Measurements from ENCODE around the gene CAP2. TPM values are rescaled to one million over a fixed set of nuclear protein-coding genes. Genes with fewer than 3 reads are reported as not detected.

Gene CAP2
- total and polyA plus RNA-seq, 9 of the 15 experiments (the other 6 are each of a cell fraction or from before 2014, with no cell fraction given), result not detected

- ATAC-seq (no peak), DNase-seq (ENCODE audit: extremely low read depth in 1 of 4, low spot score in 3 of 4) (no peak), FAIRE-seq (no peak)
- no peaks in the 10 kb centered on the region for H3K36me3 ChIP-seq (ENCODE audit: control insufficient read depth, insufficient read depth, low read length)
- H3K4me1 ChIP-seq (replicated peaks in 1 of 2; ENCODE audit: control insufficient read depth in 2 of 2, insufficient read depth in 2 of 2, low read length in 2 of 2), result no peaks in the 10 kb centered on the region
- no peak overlapping the region for H2AFZ ChIP-seq (ENCODE audit: low read depth, low read length)
- no peak overlapping the region for H3K4me3 ChIP-seq
- no peaks in the 10 kb centered on the region for H4K20me1 ChIP-seq (replicated peaks; ENCODE audit: control insufficient read depth, insufficient read depth, low read length)
- in situ Hi-C loops (cut with MboI) (no loop called here), intact Hi-C loops (cut with micrococcal nuclease) (no loop called here)
- no peak overlapping the region for H3K4me2 ChIP-seq (ENCODE audit: insufficient read depth, low read length)
- no peaks in the 10 kb centered on the region for H3K9me1 ChIP-seq (ENCODE audit: control insufficient read depth, insufficient read depth, low read length)
- no peak overlapping the region for H3K27ac ChIP-seq (ENCODE audit: extremely low read depth, low read depth, low read length)
- H3K9ac ChIP-seq (ENCODE audit: insufficient read depth in 1 of 2, low read depth in 2 of 2, low read length in 2 of 2), result no peak overlapping the region
- BruUV-seq (replicated peaks), result no TSS peak
- no peaks in the 10 kb centered on the region for H3K9me3 ChIP-seq (replicated peaks; ENCODE audit: control insufficient read depth, insufficient read depth, low read depth, low read length)
- H3K79me2 ChIP-seq (ENCODE audit: control insufficient read depth, insufficient read depth, low read length), result no peaks in the 10 kb centered on the region
- TF ChIP-seq SRSF7 (optimal IDR thresholded peaks at IDR 0.05; ENCODE audit: low read depth, low read length) (no peak), ZNF12 (CRISPR knock-in tag; IDR thresholded peaks at IDR 0.05) (no peak), FIP1L1 (IDR thresholded peaks at IDR 0.05; ENCODE audit: low read depth, low read length, poor library complexity, severe bottlenecking) (no peak), ZNF146 (CRISPR knock-in tag; IDR thresholded peaks at IDR 0.05; ENCODE audit: unreplicated experiment) (no peak)
- H3K27me3 ChIP-seq (ENCODE audit: control insufficient read depth in 2 of 2, insufficient read depth in 2 of 2, low read length in 2 of 2), result no peaks in the 10 kb centered on the region; a peak in 1 of 5 replicates
- ChIA-PET CTCF (ENCODE audit: low intra/inter-chr PET ratio) (no interaction called here), POLR2A (no interaction called here)
Observed at GRCh38 chr6:17358515-17358914, 34.9 kb upstream of the CAP2 start.

- no peak for ATAC-seq
- no TSS peak for BruUV-seq (replicated peaks)
- CTCF ChIA-PET (ENCODE audit: low intra/inter-chr PET ratio), result no interaction called here
- Histone ChIP-seq H3K4me2 (ENCODE audit: insufficient read depth, low read length) (no peak overlapping the region), H3K4me3 (no peak overlapping the region), H3K27ac (ENCODE audit: extremely low read depth, low read depth, low read length) (no peak overlapping the region), H3K36me3 (ENCODE audit: control insufficient read depth, insufficient read depth, low read length) (no peaks in the 10 kb centered on the region), H3K79me2 (ENCODE audit: control insufficient read depth, insufficient read depth, low read length) (no peaks in the 10 kb centered on the region), H3K9me3 (replicated peaks; ENCODE audit: control insufficient read depth, insufficient read depth, low read depth, low read length) (no peaks in the 10 kb centered on the region), H4K20me1 (replicated peaks; ENCODE audit: control insufficient read depth, insufficient read depth, low read length) (no peaks in the 10 kb centered on the region), H3K4me1 (replicated peaks in 1 of 2; ENCODE audit: control insufficient read depth in 2 of 2, insufficient read depth in 2 of 2, low read length in 2 of 2) (no peaks in the 10 kb centered on the region), H3K9me1 (ENCODE audit: control insufficient read depth, insufficient read depth, low read length) (no peaks in the 10 kb centered on the region), H3K9ac (ENCODE audit: insufficient read depth in 1 of 2, low read depth in 2 of 2, low read length in 2 of 2) (no peak overlapping the region), H3K27me3 (ENCODE audit: control insufficient read depth in 2 of 2, insufficient read depth in 2 of 2, low read length in 2 of 2) (no peaks in the 10 kb centered on the region; a peak in 1 of 5 replicates), H2AFZ (ENCODE audit: low read depth, low read length) (no peak overlapping the region)
- intact Hi-C loops (cut with micrococcal nuclease) (no loop called here), in situ Hi-C loops (cut with MboI) (no loop called here)
- WGBS (ENCODE audit: insufficient coverage, low coverage, missing lambda C conversion rate), result 1% methylated on average over 4 of the region's 4 CpGs
- FAIRE-seq, result no peak
- DNase-seq (ENCODE audit: extremely low read depth in 1 of 4, low spot score in 3 of 4), result no peak
- POLR2A ChIA-PET, result no interaction called here
- TF ChIP-seq HDAC1 (IDR thresholded peaks at IDR 0.05), result no peak
- TF ChIP-seq HOXB6 (CRISPR knock-in tag; IDR thresholded peaks at IDR 0.05; ENCODE audit: borderline replicate concordance), result no peak
- TF ChIP-seq RBM17 (IDR thresholded peaks at IDR 0.05; ENCODE audit: borderline replicate concordance, low read depth, low read length), result no peak
- TF ChIP-seq THAP7 (CRISPR knock-in tag; IDR thresholded peaks at IDR 0.05), result no peak
- no peak for TF ChIP-seq NR2C1 (IDR thresholded peaks at IDR 0.05)
- no peak for TF ChIP-seq NR2C1 (tag; IDR thresholded peaks at IDR 0.05)
- TF ChIP-seq HMGXB4 (CRISPR knock-in tag; IDR thresholded peaks at IDR 0.05), result no peak
- no peak for TF ChIP-seq HSF4 (CRISPR knock-in tag; IDR thresholded peaks at IDR 0.05; ENCODE audit: borderline replicate concordance)
- no peak for TF ChIP-seq JUNB (CRISPR knock-in tag; conservative IDR thresholded peaks at IDR 0.05)
- TF ChIP-seq STAG1 (CRISPR knock-in tag; IDR thresholded peaks at IDR 0.05; ENCODE audit: borderline replicate concordance), result no peak
- TF ChIP-seq CHD1 (IDR thresholded peaks at IDR 0.05; ENCODE audit: low read length), result no peak
- no peak for TF ChIP-seq PTTG1 (tag; IDR thresholded peaks at IDR 0.05; ENCODE audit: low read depth)
- TF ChIP-seq ZNF551 (CRISPR knock-in tag; IDR thresholded peaks at IDR 0.05), result no peak
Observed at GRCh38 chr6:17360564-17360963, 32.8 kb upstream of the CAP2 start.
